Measurements from ENCODE around the gene VEGFA. TPM values are rescaled to one million over a fixed set of nuclear protein-coding genes. Genes with fewer than 3 reads are reported as not detected.

Gene VEGFA
- polyA plus RNA-seq, 2 of the 4 experiments (the other 2 are of a cell fraction), result 35.8 to 83.7 TPM

- no peak for TF ChIP-seq CEBPB (IDR thresholded peaks at IDR 0.05)
- no peak for TF ChIP-seq NFE2L2 (conservative IDR thresholded peaks at IDR 0.05; ENCODE audit: low read length)
- no peak for TF ChIP-seq POLR2A (IDR thresholded peaks at IDR 0.05; ENCODE audit: low read length)
- no peak for TF ChIP-seq JUNB (IDR thresholded peaks at IDR 0.05)
- no peak for TF ChIP-seq EP300 (IDR thresholded peaks at IDR 0.05)
- no peak for TF ChIP-seq RNF2 (IDR thresholded peaks at IDR 0.05; ENCODE audit: borderline replicate concordance, low read depth)
- Histone ChIP-seq H3K4me2 (no peak overlapping the region), H3K4me1 (peaks cover 27% of the 10 kb centered on the region), H3K27ac (no peak overlapping the region), H3K9me3 (no peaks in the 10 kb centered on the region), H3K4me3 (no peak overlapping the region)
- FAIRE-seq (no peak), ATAC-seq (no peak), DNase-seq (ENCODE audit: low read depth in 1 of 2, low spot score in 1 of 2) (no peak)
- CTCF ChIA-PET, result interaction anchor here (3.1 kb wide), 1 partner anchor 65 kb away, joined by 16 read pairs; the partner anchor contains the start of gene VEGFA
- 57% methylated on average over 3 of the region's 5 CpGs for WGBS (ENCODE audit: missing lambda C conversion rate)
- POLR2A ChIA-PET, result no interaction called here
These were observed 64.6 kb downstream of the VEGFA start for GRCh38 chr6:43834528-43835155.

GRCh38 chr6:43835872-43836419 is 65.9 kb downstream of the VEGFA start:
- WGBS (ENCODE audit: missing lambda C conversion rate), result 77% methylated on average over 5 of the region's 8 CpGs
- ChIA-PET POLR2A (no interaction called here), CTCF (interaction anchor here (1.2 kb wide), 1 partner anchor 243 kb away, joined by 4 read pairs; no protein-coding TSS in a partner anchor)
- FAIRE-seq, result no peak
- no peak overlapping the region for H3K4me3 ChIP-seq
- ATAC-seq, result no peak
- H3K27ac ChIP-seq, result no peak overlapping the region
- no peak for DNase-seq (ENCODE audit: low read depth in 1 of 2, low spot score in 1 of 2)
- no peak for TF ChIP-seq TFCP2L1 (CRISPR knock-in tag; IDR thresholded peaks at IDR 0.05)
- H3K4me1 ChIP-seq, result peaks cover 27% of the 10 kb centered on the region
- H3K4me2 ChIP-seq, result no peak overlapping the region
- no peaks in the 10 kb centered on the region for H3K9me3 ChIP-seq

Small RNA genes within 50 kb of the gene (small RNA-seq; reads per million reads assigned to genes)
- 0 reads per million in 6 experiments for gene AL136131.3

Other genes starting within 250 kb of the VEGFA start
- 51.0 and 53.9 TPM in 2 replicates for gene XPO5, start 194.2 kb upstream of the VEGFA start, polyA plus RNA-seq (2011; rRNA removed)
- gene XPO5, start 194.2 kb upstream of the VEGFA start, polyA plus RNA-seq (2017; fragmentation: RNase III; extraction: RNeasy Plus Mini Kit Qiagen cat#74134 plus additional on column Dnase treatment), result 24.7 to 27.7 TPM (median 24.8 TPM) in 3 replicates
- gene POLH, start 194.0 kb upstream of the VEGFA start, polyA plus RNA-seq (2011; rRNA removed), result 14.4 and 14.5 TPM in 2 replicates
- 7.0 to 9.7 TPM (median 9.4 TPM) in 3 replicates for gene POLH, start 194.0 kb upstream of the VEGFA start, polyA plus RNA-seq (2017; fragmentation: RNase III; extraction: RNeasy Plus Mini Kit Qiagen cat#74134 plus additional on column Dnase treatment)
- 59.6 and 71.1 TPM in 2 replicates for gene GTPBP2, start 140.9 kb upstream of the VEGFA start, polyA plus RNA-seq (2011; rRNA removed)
- gene GTPBP2, start 140.9 kb upstream of the VEGFA start, polyA plus RNA-seq (2017; fragmentation: RNase III; extraction: RNeasy Plus Mini Kit Qiagen cat#74134 plus additional on column Dnase treatment), result 27.0 to 29.3 TPM (median 28.9 TPM) in 3 replicates
- 26.7 and 32.0 TPM in 2 replicates for gene MAD2L1BP, start 134.4 kb upstream of the VEGFA start, polyA plus RNA-seq (2011; rRNA removed)
- gene MAD2L1BP, start 134.4 kb upstream of the VEGFA start, polyA plus RNA-seq (2017; fragmentation: RNase III; extraction: RNeasy Plus Mini Kit Qiagen cat#74134 plus additional on column Dnase treatment), result 22.0 to 22.6 TPM (median 22.4 TPM) in 3 replicates
- 0.18 and 0.37 TPM in 2 replicates for gene RSPH9, start 125.2 kb upstream of the VEGFA start, polyA plus RNA-seq (2011; rRNA removed)
- gene RSPH9, start 125.2 kb upstream of the VEGFA start, polyA plus RNA-seq (2017; fragmentation: RNase III; extraction: RNeasy Plus Mini Kit Qiagen cat#74134 plus additional on column Dnase treatment), result 0.09 to 0.17 TPM (median 0.14 TPM) in 3 replicates
- 44.2 and 54.2 TPM in 2 replicates for gene MRPS18A, start 82.4 kb upstream of the VEGFA start, polyA plus RNA-seq (2011; rRNA removed)
- 38.0 to 42.1 TPM (median 41.1 TPM) in 3 replicates for gene MRPS18A, start 82.4 kb upstream of the VEGFA start, polyA plus RNA-seq (2017; fragmentation: RNase III; extraction: RNeasy Plus Mini Kit Qiagen cat#74134 plus additional on column Dnase treatment)

Measured in A549 (cell line).